Keratinocyte (primary cell): ENCODE data around the gene ITGA11. TPM values are rescaled to one million over a fixed set of nuclear protein-coding genes. Genes with fewer than 3 reads are reported as not detected.

Experiments
- DNase-seq: peaks from one replicate; pipeline ENCODE4 v3.0.0-alpha.2; 2011; ENCODE audit warnings: low read depth, missing footprints, low spot score
- FAIRE-seq: peaks from 2 replicates; lab custom pipeline; 2011; peaks lifted over from hg19 to GRCh38; lab: Jason Lieb, UNC
- H2AFZ ChIP-seq: 2 replicates; pipeline ENCODE4 v1.6.0; 2012; ENCODE audit warnings: low read length, control low read depth, inconsistent platforms; ENCODE audit not compliant: control insufficient read depth
- H3K27ac ChIP-seq: 2 replicates; pipeline ENCODE4 v1.5.1; 2011; ENCODE audit warnings: low read length; ENCODE audit not compliant: control insufficient read depth, insufficient read depth
- H3K27me3 ChIP-seq: 3 replicates; pipeline ENCODE4 v1.6.0; 2011; ENCODE audit warnings: low read length; ENCODE audit not compliant: control insufficient read depth, insufficient read depth; ENCODE audit errors: extremely low read depth
- H3K36me3 ChIP-seq, 2 experiments: 2 replicates in 1 of 2; 3 replicates in 1 of 2; pipeline ENCODE4 v1.5.1; 2011; ENCODE audit warnings: low read length in 2 of 2, mild to moderate bottlenecking in 1 of 2; ENCODE audit not compliant: control insufficient read depth in 2 of 2, insufficient read depth in 2 of 2; ENCODE audit errors: extremely low read depth in 1 of 2
- H3K4me1 ChIP-seq: 3 replicates; pipeline ENCODE4 v1.5.1; 2011; ENCODE audit warnings: low read length; ENCODE audit not compliant: control insufficient read depth, insufficient read depth; ENCODE audit errors: extremely low read depth
- H3K4me2 ChIP-seq: 3 replicates; pipeline ENCODE4 v1.6.0; 2011; ENCODE audit warnings: low read depth, low read length; ENCODE audit not compliant: control insufficient read depth, insufficient read depth; ENCODE audit errors: extremely low read depth
- H3K4me3 ChIP-seq, 3 experiments: fragments of 200-600 bp in 1 of 3; sonication (generic) in 1 of 3; 2 replicates in 2 of 3; 3 replicates in 1 of 3; pipeline ENCODE4 v1.5.1; 2011 to 2016; ENCODE audit warnings: low read length in 3 of 3, mild to moderate bottlenecking in 3 of 3, control low read depth in 2 of 3, inconsistent platforms in 1 of 3, low read depth in 1 of 3, mixed read lengths in 1 of 3, mixed run types in 1 of 3, moderate library complexity in 1 of 3; ENCODE audit not compliant: control insufficient read depth in 2 of 3, insufficient read depth in 2 of 3; ENCODE audit errors: extremely low read depth in 1 of 3
- H3K79me2 ChIP-seq: 2 replicates; pipeline ENCODE4 v1.6.0; 2012; ENCODE audit warnings: low read length; ENCODE audit not compliant: control insufficient read depth, insufficient read depth
- H3K9ac ChIP-seq: 3 replicates; pipeline ENCODE4 v1.6.0; 2011; ENCODE audit warnings: low read length; ENCODE audit not compliant: control insufficient read depth, insufficient read depth; ENCODE audit errors: extremely low read depth
- H3K9me1 ChIP-seq: 3 replicates; pipeline ENCODE4 v1.6.0; 2011; ENCODE audit warnings: low read length; ENCODE audit not compliant: control insufficient read depth, insufficient read depth; ENCODE audit errors: extremely low read depth
- H3K9me3 ChIP-seq: 2 replicates; pipeline ENCODE4 v1.5.1; 2012; ENCODE audit warnings: low read depth, low read length; ENCODE audit not compliant: control insufficient read depth
- H4K20me1 ChIP-seq: 3 replicates; pipeline ENCODE4 v1.6.0; 2011; ENCODE audit warnings: low read length; ENCODE audit not compliant: control insufficient read depth, insufficient read depth; ENCODE audit errors: extremely low read depth
- EZH2 ChIP-seq: IDR thresholded peaks from one replicate; pipeline ENCODE4 v1.6.1; 2012; ENCODE audit warnings: inconsistent platforms, mild to moderate bottlenecking, low read length, moderate library complexity
- dilution Hi-C: fragments of 300-500 bp; cut with MboI; formaldehyde crosslinking; loops from one replicate; pipeline ENCODE4 v1.7.0; 2020; ENCODE audit warnings: low sequenced_read_pairs; ENCODE audit not compliant: extremely low pct_ligation_motif_present
- polyA plus RNA-seq, 5 experiments: library from polyadenylated mRNA; depleted of rRNA in 3 of 5; stranded (reverse) in 3 of 5; stranded (forward) in 1 of 5; unstranded in 1 of 5; fragments of >200 nt; gene quantifications; 1 replicate in 1 of 5; 2 replicates in 3 of 5; 3 replicates in 1 of 5; pipeline versions ENCODE4 v1.2.1 to v1.2.3, GENCODE V29; 2011 to 2012; ENCODE audit warnings: missing spikeins in 2 of 5, low read depth in 1 of 5, low replicate concordance in 1 of 5
- TF ChIP-seq, protein P1 (sequence below), 3 experiments: IDR thresholded peaks in 1 of 3; conservative IDR thresholded peaks in 1 of 3; optimal IDR thresholded peaks in 1 of 3; 2 replicates in 2 of 3; 3 replicates in 1 of 3; pipeline versions ENCODE3 to v1.5.1; 2011; ENCODE audit warnings: low read length in 3 of 3, mild to moderate bottlenecking in 3 of 3, moderate library complexity in 2 of 3, control low read depth in 1 of 3, inconsistent platforms in 1 of 3; ENCODE audit not compliant: insufficient read depth in 2 of 3; ENCODE audit errors: extremely low read depth in 1 of 3

ITGA11 gene
- polyA plus RNA-seq, 1 donor (not counting 4 experiments of a cell fraction or from before 2014, with no cell fraction given) = not detected

DNA sequence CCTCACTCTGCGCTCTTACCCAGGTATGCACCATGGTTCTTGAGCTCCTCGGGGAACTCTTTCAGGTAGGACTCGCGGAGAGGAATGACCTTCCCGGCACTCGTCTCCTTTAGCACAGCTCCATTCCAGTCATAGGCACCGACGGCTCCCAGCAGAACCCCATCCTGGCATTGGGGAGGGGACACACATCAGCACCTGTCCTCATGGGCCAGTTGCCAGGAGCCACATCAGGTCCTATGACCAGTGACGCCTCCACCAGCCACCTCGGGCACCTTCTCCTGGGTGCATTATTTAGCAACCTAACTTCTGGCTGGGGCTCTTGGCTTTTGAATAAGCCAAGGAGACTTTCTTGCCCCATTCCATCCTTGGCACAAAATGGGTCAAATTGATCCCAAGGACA, 92.5 kb downstream of the ITGA11 start:
- H3K27ac ChIP-seq = no peak overlapping the region
- dilution Hi-C loops = no loop called here
- peaks cover 2% of the 10 kb centered on the region for H3K27me3 ChIP-seq
- FAIRE-seq = no peak
- TF ChIP-seq, protein P1, sequence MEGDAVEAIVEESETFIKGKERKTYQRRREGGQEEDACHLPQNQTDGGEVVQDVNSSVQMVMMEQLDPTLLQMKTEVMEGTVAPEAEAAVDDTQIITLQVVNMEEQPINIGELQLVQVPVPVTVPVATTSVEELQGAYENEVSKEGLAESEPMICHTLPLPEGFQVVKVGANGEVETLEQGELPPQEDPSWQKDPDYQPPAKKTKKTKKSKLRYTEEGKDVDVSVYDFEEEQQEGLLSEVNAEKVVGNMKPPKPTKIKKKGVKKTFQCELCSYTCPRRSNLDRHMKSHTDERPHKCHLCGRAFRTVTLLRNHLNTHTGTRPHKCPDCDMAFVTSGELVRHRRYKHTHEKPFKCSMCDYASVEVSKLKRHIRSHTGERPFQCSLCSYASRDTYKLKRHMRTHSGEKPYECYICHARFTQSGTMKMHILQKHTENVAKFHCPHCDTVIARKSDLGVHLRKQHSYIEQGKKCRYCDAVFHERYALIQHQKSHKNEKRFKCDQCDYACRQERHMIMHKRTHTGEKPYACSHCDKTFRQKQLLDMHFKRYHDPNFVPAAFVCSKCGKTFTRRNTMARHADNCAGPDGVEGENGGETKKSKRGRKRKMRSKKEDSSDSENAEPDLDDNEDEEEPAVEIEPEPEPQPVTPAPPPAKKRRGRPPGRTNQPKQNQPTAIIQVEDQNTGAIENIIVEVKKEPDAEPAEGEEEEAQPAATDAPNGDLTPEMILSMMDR (optimal IDR thresholded peaks at IDR 0.05 in 1 of 3, IDR thresholded peaks at IDR 0.05 in 1 of 3, conservative IDR thresholded peaks at IDR 0.05 in 1 of 3; ENCODE audit: extremely low read depth in 1 of 3, insufficient read depth in 2 of 3, low read length in 3 of 3) = no peak
- no peak for TF ChIP-seq EZH2
- H4K20me1 ChIP-seq = no peaks in the 10 kb centered on the region
- H3K4me2 ChIP-seq = no peak overlapping the region
- H3K4me1 ChIP-seq = peaks cover 19% of the 10 kb centered on the region
- no peaks in the 10 kb centered on the region for H3K79me2 ChIP-seq
- H2AFZ ChIP-seq = no peak overlapping the region
- no peaks in the 10 kb centered on the region for H3K9me3 ChIP-seq
- no peak for DNase-seq
- H3K9me1 ChIP-seq = no peaks in the 10 kb centered on the region
- no peak overlapping the region for H3K4me3 ChIP-seq
- no peak overlapping the region for H3K9ac ChIP-seq
- no peaks in the 10 kb centered on the region for H3K36me3 ChIP-seq

GRCh38 chr15:68337826-68338225, 94.1 kb downstream of the ITGA11 start:
- Histone ChIP-seq H3K9ac (no peak overlapping the region), H3K79me2 (no peaks in the 10 kb centered on the region), H3K9me3 (no peaks in the 10 kb centered on the region), H3K4me2 (no peak overlapping the region), H3K36me3 (no peaks in the 10 kb centered on the region), H4K20me1 (no peaks in the 10 kb centered on the region), H3K4me3 (no peak overlapping the region), H3K27me3 (peaks cover 2% of the 10 kb centered on the region), H3K9me1 (no peaks in the 10 kb centered on the region), H3K27ac (no peak overlapping the region), H3K4me1 (peaks cover 7% of the 10 kb centered on the region), H2AFZ (no peak overlapping the region)
- dilution Hi-C loops = no loop called here
- TF ChIP-seq, protein P1 (optimal IDR thresholded peaks at IDR 0.05 in 1 of 3, IDR thresholded peaks at IDR 0.05 in 1 of 3, conservative IDR thresholded peaks at IDR 0.05 in 1 of 3; ENCODE audit: extremely low read depth in 1 of 3, insufficient read depth in 2 of 3, low read length in 3 of 3) = no peak
- no peak for TF ChIP-seq EZH2
- no peak for DNase-seq
- FAIRE-seq = no peak
